Measurements from ENCODE around the gene GBE1. TPM values are rescaled to one million over a fixed set of nuclear protein-coding genes. Genes with fewer than 3 reads are reported as not detected.

Gene GBE1
- total and polyA plus RNA-seq, 9 of the 15 experiments (the other 6 are each of a cell fraction or from before 2014, with no cell fraction given) = 7.9 to 25.6 (median 13.1) TPM

- TF ChIP-seq PHTF2 (CRISPR knock-in tag; IDR thresholded peaks at IDR 0.05) (no peak), ZFP36 (IDR thresholded peaks at IDR 0.05; ENCODE audit: low read depth, low read length, partially characterized antibody) (no peak), RFX1 (IDR thresholded peaks at IDR 0.05) (no peak), COPS2 (conservative IDR thresholded peaks at IDR 0.05) (no peak), YBX1 (IDR thresholded peaks at IDR 0.05) (no peak), CUX1 (CRISPR knock-in tag; IDR thresholded peaks at IDR 0.05) (no peak), TAL1 (IDR thresholded peaks at IDR 0.05) (peak; percentile 56), HSF4 (CRISPR knock-in tag; IDR thresholded peaks at IDR 0.05; ENCODE audit: borderline replicate concordance) (no peak), SNRNP70 (optimal IDR thresholded peaks at IDR 0.05; ENCODE audit: low read depth, low read length) (no peak), CREB3L1 (IDR thresholded peaks at IDR 0.05; ENCODE audit: borderline replicate concordance, low read depth) (peak; percentile 72; the same call in 1 of the 2 replicates), SIX5 (IDR thresholded peaks at IDR 0.05; ENCODE audit: borderline replicate concordance in 1 of 2, insufficient read depth in 1 of 2, low read depth in 1 of 2, low read length in 2 of 2) (no peak), HINFP (tag; conservative IDR thresholded peaks at IDR 0.05; ENCODE audit: low read depth) (no peak), PTBP1 (IDR thresholded peaks at IDR 0.05; ENCODE audit: low read depth, low read length) (no peak), MITF (IDR thresholded peaks at IDR 0.05) (no peak; the same call in 1 of the 2 replicates), PKNOX1 (IDR thresholded peaks at IDR 0.05) (peak; percentile 63), RNF2 (IDR thresholded peaks at IDR 0.05) (no peak; the same call in 1 of the 2 replicates)
Measured at GRCh38 chr3:81743096-81744025, 18.1 kb downstream of the GBE1 start (continued).
